ENCODE results near the gene SLC19A1. TPM values are rescaled to one million over a fixed set of nuclear protein-coding genes. Genes with fewer than 3 reads are reported as not detected.

The SLC19A1 gene
- total RNA-seq, 1 experiment from 2014 or later = 21.4 TPM

DNA sequence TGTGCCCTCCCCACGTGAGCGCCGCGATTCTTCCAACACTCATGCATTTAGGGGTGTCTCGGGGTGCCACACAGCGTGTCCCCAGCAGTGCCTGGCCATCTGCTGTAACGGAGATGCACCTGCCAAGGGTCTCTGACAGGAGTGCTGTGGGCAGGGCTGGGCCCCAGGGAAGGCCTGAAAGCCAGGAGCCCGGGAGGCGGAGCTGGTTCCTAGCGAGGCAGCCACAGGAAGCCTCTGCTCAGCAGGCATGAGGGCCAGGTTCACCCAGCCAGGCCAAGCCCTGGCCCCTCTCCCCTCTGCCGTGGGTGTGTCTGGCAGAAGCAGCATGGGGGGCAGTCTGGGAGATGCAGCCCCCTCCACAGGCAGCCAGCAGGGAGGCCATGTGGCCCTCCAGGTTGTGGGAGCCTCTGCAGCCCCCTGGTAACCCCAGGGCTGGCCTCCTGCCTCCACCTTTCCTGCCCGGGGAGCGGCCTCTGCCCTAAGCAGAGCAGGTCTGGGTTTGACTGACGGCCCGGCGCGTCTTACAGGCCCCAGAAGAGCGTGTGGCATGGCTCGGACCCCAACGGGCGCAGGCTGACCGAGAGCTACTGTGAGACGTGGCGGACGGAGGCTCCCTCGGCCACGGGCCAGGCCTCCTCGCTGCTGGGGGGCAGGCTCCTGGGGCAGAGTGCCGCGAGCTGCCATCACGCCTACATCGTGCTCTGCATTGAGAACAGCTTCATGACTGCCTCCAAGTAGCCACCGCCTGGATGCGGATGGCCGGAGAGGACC lies 30.4 kb downstream of the SLC19A1 start:
- Mint-ChIP-seq H3K4me1 (ENCODE audit: low read depth, unreplicated experiment) (no peaks in the 10 kb centered on the region), H3K27ac (ENCODE audit: unreplicated experiment) (no peak overlapping the region), H3K9me3 (ENCODE audit: low read depth, unreplicated experiment) (no peaks in the 10 kb centered on the region), H3K36me3 (ENCODE audit: insufficient read depth, unreplicated experiment) (peaks cover 29% of the 10 kb centered on the region), H3K27me3 (ENCODE audit: unreplicated experiment) (no peaks in the 10 kb centered on the region), H3K4me3 (ENCODE audit: low read depth, unreplicated experiment) (no peak overlapping the region)
- no TSS peak for BruUV-seq (replicated peaks)
- TF ChIP-seq, protein P1, sequence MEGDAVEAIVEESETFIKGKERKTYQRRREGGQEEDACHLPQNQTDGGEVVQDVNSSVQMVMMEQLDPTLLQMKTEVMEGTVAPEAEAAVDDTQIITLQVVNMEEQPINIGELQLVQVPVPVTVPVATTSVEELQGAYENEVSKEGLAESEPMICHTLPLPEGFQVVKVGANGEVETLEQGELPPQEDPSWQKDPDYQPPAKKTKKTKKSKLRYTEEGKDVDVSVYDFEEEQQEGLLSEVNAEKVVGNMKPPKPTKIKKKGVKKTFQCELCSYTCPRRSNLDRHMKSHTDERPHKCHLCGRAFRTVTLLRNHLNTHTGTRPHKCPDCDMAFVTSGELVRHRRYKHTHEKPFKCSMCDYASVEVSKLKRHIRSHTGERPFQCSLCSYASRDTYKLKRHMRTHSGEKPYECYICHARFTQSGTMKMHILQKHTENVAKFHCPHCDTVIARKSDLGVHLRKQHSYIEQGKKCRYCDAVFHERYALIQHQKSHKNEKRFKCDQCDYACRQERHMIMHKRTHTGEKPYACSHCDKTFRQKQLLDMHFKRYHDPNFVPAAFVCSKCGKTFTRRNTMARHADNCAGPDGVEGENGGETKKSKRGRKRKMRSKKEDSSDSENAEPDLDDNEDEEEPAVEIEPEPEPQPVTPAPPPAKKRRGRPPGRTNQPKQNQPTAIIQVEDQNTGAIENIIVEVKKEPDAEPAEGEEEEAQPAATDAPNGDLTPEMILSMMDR (IDR thresholded peaks at IDR 0.05; ENCODE audit: unreplicated experiment) = no peak
- intact Hi-C loops (cut with micrococcal nuclease; ENCODE audit: unreplicated experiment) = no loop called here
- DNase-seq = no peak
- CTCF ChIA-PET = no interaction called here

DNA sequence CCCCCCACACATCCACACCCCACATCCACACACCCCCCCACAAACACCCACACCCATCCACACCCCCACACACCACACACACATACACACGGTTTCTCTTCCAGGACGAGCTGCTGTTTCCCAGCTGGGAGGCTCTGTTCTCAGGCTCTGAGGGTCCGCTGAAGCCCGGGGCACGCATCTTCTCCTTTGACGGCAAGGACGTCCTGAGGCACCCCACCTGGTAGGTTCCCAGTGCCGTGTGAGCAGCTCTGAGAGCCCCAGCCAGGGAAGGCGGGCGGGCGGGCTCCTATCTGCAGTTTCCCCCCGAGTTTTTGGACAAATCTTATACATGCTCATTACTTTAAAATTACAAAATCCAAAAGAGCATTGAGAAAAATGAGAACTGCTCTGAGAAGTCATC lies 31.2 kb downstream of the SLC19A1 start:
- no peaks in the 10 kb centered on the region for H3K9me3 Mint-ChIP-seq (ENCODE audit: low read depth, unreplicated experiment)
- BruUV-seq (replicated peaks) = no TSS peak
- DNase-seq = no peak
- H3K4me1 Mint-ChIP-seq (ENCODE audit: low read depth, unreplicated experiment) = no peaks in the 10 kb centered on the region
- H3K27ac Mint-ChIP-seq (ENCODE audit: unreplicated experiment) = no peak overlapping the region
- H3K36me3 Mint-ChIP-seq (ENCODE audit: insufficient read depth, unreplicated experiment) = peaks cover 31% of the 10 kb centered on the region
- intact Hi-C loops (cut with micrococcal nuclease; ENCODE audit: unreplicated experiment) = no loop called here
- H3K27me3 Mint-ChIP-seq (ENCODE audit: unreplicated experiment) = no peaks in the 10 kb centered on the region
- no peak overlapping the region for H3K4me3 Mint-ChIP-seq (ENCODE audit: low read depth, unreplicated experiment)
- TF ChIP-seq, protein P1 (IDR thresholded peaks at IDR 0.05; ENCODE audit: unreplicated experiment) = no peak
- CTCF ChIA-PET = interaction anchor here (0.5 kb wide), 1 partner anchor 39 kb away, joined by 4 read pairs; no protein-coding TSS in a partner anchor

DNA sequence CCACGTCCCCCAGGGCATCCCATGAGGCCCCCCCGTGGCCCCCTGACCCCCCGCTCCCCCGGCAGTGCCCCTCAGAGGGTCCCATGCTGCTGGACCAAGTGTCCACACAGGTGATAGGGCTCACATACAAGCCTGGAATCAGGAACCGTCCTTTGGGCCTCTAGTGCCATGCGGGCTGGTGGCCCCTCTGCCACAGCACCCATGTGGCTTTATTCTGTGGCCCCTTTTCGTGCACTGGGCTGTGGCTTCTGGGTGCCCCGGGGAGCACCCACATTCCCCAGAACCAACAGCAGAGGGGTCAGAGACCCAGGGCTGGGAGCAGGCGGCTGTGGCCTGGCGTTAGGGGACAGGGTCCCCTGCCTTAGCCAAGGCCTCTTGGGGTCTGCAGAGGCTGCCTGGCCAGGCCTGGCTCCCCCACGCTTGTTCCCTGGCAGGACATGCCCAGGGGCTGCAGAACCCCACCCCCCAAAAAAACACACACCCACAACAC lies 31.7 kb downstream of the SLC19A1 start:
- no peak for DNase-seq
- intact Hi-C loops (cut with micrococcal nuclease; ENCODE audit: unreplicated experiment) = no loop called here
- no peaks in the 10 kb centered on the region for H3K9me3 Mint-ChIP-seq (ENCODE audit: low read depth, unreplicated experiment)
- H3K4me3 Mint-ChIP-seq (ENCODE audit: low read depth, unreplicated experiment) = no peak overlapping the region
- no peaks in the 10 kb centered on the region for H3K4me1 Mint-ChIP-seq (ENCODE audit: low read depth, unreplicated experiment)
- H3K27me3 Mint-ChIP-seq (ENCODE audit: unreplicated experiment) = no peaks in the 10 kb centered on the region
- H3K27ac Mint-ChIP-seq (ENCODE audit: unreplicated experiment) = no peak overlapping the region
- CTCF ChIA-PET = no interaction called here
- TF ChIP-seq, protein P1 (IDR thresholded peaks at IDR 0.05; ENCODE audit: unreplicated experiment) = no peak
- no TSS peak for BruUV-seq (replicated peaks)
- peaks cover 32% of the 10 kb centered on the region for H3K36me3 Mint-ChIP-seq (ENCODE audit: insufficient read depth, unreplicated experiment)

DNA sequence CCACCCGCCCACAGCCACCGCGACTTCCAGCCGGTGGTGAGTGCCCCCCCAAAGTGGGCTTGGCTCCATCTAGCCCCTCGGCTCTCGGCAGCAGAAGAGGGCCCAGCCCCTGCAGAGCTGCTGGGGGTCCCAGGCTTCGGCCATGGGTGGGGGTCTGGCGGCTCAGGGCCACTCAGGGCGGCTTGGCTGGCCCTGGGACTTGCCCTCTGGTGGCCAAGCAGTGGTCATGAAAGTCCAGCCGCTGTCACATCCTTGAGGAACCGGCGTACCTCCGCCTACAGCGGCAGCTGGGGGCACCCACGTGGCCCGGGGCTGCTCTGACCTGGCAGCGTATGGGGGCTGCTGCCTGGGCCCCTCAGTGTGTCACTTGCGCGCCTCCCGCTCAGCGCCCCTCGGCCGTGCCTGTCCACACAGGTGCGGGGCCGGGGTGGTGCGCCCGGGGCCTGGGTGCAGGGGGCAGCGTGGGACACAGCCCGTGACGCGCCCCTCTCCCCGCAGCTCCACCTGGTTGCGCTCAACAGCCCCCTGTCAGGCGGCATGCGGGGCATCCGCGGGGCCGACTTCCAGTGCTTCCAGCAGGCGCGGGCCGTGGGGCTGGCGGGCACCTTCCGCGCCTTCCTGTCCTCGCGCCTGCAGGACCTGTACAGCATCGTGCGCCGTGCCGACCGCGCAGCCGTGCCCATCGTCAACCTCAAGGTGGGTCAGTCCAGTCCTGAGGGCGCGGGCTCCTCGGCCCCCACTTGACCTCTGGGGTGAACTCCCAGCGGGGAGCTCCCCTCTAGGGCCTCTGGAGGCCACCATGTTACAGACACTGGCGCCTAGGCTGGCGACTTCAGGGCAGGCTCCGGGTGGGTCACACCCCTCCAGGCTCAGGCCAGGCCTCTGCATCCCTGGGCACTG lies 32.4 kb downstream of the SLC19A1 start:
- peaks cover 32% of the 10 kb centered on the region for H3K36me3 Mint-ChIP-seq (ENCODE audit: insufficient read depth, unreplicated experiment)

More for the DNA sequence above, 32.4 kb downstream of the SLC19A1 start:
- Mint-ChIP-seq H3K27me3 (ENCODE audit: unreplicated experiment) (no peaks in the 10 kb centered on the region), H3K4me1 (ENCODE audit: low read depth, unreplicated experiment) (no peaks in the 10 kb centered on the region), H3K4me3 (ENCODE audit: low read depth, unreplicated experiment) (no peak overlapping the region), H3K27ac (ENCODE audit: unreplicated experiment) (no peak overlapping the region), H3K9me3 (ENCODE audit: low read depth, unreplicated experiment) (no peaks in the 10 kb centered on the region)
- no TSS peak for BruUV-seq (replicated peaks)
- no peak for DNase-seq
- intact Hi-C loops (cut with micrococcal nuclease; ENCODE audit: unreplicated experiment) = no loop called here
- CTCF ChIA-PET = no interaction called here
- TF ChIP-seq, protein P1 (IDR thresholded peaks at IDR 0.05; ENCODE audit: unreplicated experiment) = no peak

Measured in Calu3 (cell line).